Astrocyte (in vitro differentiated cells and primary cell): ENCODE results near the gene TMEM222. TPM values are rescaled to one million over a fixed set of nuclear protein-coding genes. Genes with fewer than 3 reads are reported as not detected.

Experiments
- DNase-seq: peaks from one replicate; pipeline ENCODE4 v3.0.0-alpha.2; 2010; ENCODE audit warnings: low read depth
- FAIRE-seq: peaks from 2 replicates; lab custom pipeline; 2011; peaks lifted over from hg19 to GRCh38; lab: Jason Lieb, UNC
- H2AFZ ChIP-seq: 2 replicates; pipeline ENCODE4 v1.6.0; 2012; ENCODE audit warnings: low read depth, low read length, inconsistent platforms
- H3K27ac ChIP-seq: 2 replicates; pipeline ENCODE4 v1.5.1; 2011; ENCODE audit warnings: low read depth, low read length, inconsistent platforms
- H3K27me3 ChIP-seq: 2 replicates; pipeline ENCODE4 v1.6.0; 2011; ENCODE audit warnings: low read length, inconsistent platforms; ENCODE audit not compliant: insufficient read depth
- H3K36me3 ChIP-seq: 2 replicates; pipeline ENCODE4 v1.5.1; 2011; ENCODE audit warnings: low read length, inconsistent platforms; ENCODE audit not compliant: insufficient read depth
- H3K4me1 ChIP-seq: 2 replicates; pipeline ENCODE4 v1.5.1; 2011; ENCODE audit warnings: low read length, inconsistent platforms; ENCODE audit not compliant: insufficient read depth
- H3K4me2 ChIP-seq: 2 replicates; pipeline ENCODE4 v1.6.0; 2012; ENCODE audit warnings: low read length, inconsistent platforms
- H3K4me3 ChIP-seq: 2 replicates; pipeline ENCODE4 v1.5.1; 2011; ENCODE audit warnings: low read depth, mild to moderate bottlenecking, low read length, inconsistent platforms; ENCODE audit not compliant: insufficient read depth
- H3K79me2 ChIP-seq: 2 replicates; pipeline ENCODE4 v1.6.0; 2012; ENCODE audit warnings: mild to moderate bottlenecking, low read length, inconsistent platforms; ENCODE audit not compliant: insufficient read depth
- H3K9ac ChIP-seq: 2 replicates; pipeline ENCODE4 v1.6.0; 2012; ENCODE audit warnings: mild to moderate bottlenecking, low read length, inconsistent platforms
- H3K9me3 ChIP-seq: 2 replicates; pipeline ENCODE4 v1.5.1; 2012; ENCODE audit warnings: low read depth, mild to moderate bottlenecking, low read length, inconsistent platforms; ENCODE audit not compliant: insufficient read depth
- H4K20me1 ChIP-seq: 2 replicates; pipeline ENCODE4 v1.6.0; 2012; ENCODE audit warnings: low read length, inconsistent platforms; ENCODE audit not compliant: insufficient read depth
- H3K27ac Mint-ChIP-seq: one replicate; pipeline ENCODE4 v1.8.0; 2021; ENCODE audit warnings: mild to moderate bottlenecking, mixed read lengths; ENCODE audit not compliant: unreplicated experiment
- H3K27me3 Mint-ChIP-seq: one replicate; pipeline ENCODE4 v1.8.0; 2021; ENCODE audit warnings: low read depth, mixed read lengths; ENCODE audit not compliant: unreplicated experiment
- H3K36me3 Mint-ChIP-seq: one replicate; pipeline ENCODE4 v1.8.0; 2021; ENCODE audit warnings: low read depth, mixed read lengths; ENCODE audit not compliant: unreplicated experiment
- H3K4me1 Mint-ChIP-seq: one replicate; pipeline ENCODE4 v1.8.0; 2021; ENCODE audit warnings: low read depth, mixed read lengths; ENCODE audit not compliant: unreplicated experiment
- H3K4me3 Mint-ChIP-seq: one replicate; pipeline ENCODE4 v1.8.0; 2021; ENCODE audit warnings: mild to moderate bottlenecking, moderate library complexity, mixed read lengths; ENCODE audit not compliant: unreplicated experiment
- H3K9me3 Mint-ChIP-seq: one replicate; pipeline ENCODE4 v1.8.0; 2021; ENCODE audit warnings: mild to moderate bottlenecking, mixed read lengths; ENCODE audit not compliant: unreplicated experiment
- EZH2 ChIP-seq: IDR thresholded peaks from 2 replicates; pipeline ENCODE4 v1.6.1; 2012; ENCODE audit warnings: mild to moderate bottlenecking, low read length, inconsistent platforms; ENCODE audit not compliant: insufficient read depth
- total RNA-seq: library from RNA; stranded (reverse); gene quantifications from 2 replicates; pipeline ENCODE4 v1.2.1, GENCODE V29; 2021
- TF ChIP-seq, protein P1 (sequence below): IDR thresholded peaks from 2 replicates; pipeline ENCODE4 v1.5.1; 2011; ENCODE audit warnings: low read depth, mild to moderate bottlenecking, inconsistent platforms, low read length, moderate library complexity; ENCODE audit not compliant: insufficient read depth

Gene TMEM222
- total RNA-seq, 1 donor from 2014 or later, result 46.0 TPM

DNA sequence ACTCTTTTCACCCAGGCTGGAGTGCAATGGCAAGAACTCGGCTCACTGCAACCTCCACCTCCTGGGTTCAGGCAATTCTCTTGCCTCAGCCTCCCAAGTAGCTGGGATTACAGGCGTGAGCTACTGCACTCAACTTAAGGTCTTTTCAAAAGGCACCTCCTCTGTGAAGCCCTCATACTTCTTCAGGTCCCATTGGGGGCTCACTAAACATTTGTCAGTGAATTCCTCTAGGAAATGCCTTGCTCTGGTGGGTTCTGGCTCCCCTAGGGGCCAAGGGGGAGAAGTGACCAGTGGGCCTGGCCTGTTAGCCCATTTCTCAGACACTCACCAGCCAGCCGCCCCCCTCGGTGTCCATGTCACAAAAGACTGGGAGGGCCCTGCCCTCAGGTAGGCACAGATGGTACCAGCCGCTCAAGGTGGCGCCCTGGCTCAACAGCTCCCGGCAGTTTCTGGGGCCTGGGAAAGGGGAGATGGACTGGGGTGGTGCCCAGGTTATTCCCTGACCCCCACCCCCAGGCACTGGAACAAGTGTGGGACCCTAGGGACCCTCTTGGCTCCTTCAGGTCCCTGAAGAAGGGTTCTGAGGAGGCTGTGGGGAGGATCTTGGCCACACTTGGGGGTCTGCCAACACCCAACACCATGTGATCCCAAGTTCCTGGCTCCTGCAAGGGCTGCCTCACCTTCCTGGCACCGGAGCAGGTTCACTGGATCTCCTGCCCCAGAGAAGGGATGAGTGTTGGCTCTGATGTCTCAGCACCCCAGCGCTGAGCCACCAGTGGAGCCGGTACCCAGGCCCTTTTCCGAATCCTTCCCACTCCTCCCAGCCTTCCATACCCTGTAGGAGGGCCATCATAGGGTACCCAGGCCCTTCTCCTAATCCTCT lies 51.1 kb downstream of the TMEM222 start:
- H3K27me3 Mint-ChIP-seq, result peaks cover 12% of the 10 kb centered on the region
- DNase-seq, result no peak
- no peaks in the 10 kb centered on the region for H4K20me1 ChIP-seq
- TF ChIP-seq EZH2, result no peak
- TF ChIP-seq, protein P1, sequence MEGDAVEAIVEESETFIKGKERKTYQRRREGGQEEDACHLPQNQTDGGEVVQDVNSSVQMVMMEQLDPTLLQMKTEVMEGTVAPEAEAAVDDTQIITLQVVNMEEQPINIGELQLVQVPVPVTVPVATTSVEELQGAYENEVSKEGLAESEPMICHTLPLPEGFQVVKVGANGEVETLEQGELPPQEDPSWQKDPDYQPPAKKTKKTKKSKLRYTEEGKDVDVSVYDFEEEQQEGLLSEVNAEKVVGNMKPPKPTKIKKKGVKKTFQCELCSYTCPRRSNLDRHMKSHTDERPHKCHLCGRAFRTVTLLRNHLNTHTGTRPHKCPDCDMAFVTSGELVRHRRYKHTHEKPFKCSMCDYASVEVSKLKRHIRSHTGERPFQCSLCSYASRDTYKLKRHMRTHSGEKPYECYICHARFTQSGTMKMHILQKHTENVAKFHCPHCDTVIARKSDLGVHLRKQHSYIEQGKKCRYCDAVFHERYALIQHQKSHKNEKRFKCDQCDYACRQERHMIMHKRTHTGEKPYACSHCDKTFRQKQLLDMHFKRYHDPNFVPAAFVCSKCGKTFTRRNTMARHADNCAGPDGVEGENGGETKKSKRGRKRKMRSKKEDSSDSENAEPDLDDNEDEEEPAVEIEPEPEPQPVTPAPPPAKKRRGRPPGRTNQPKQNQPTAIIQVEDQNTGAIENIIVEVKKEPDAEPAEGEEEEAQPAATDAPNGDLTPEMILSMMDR, result peak; percentile 13
- H3K9me3 ChIP-seq, result no peaks in the 10 kb centered on the region
- H3K27me3 ChIP-seq, result no peaks in the 10 kb centered on the region
- no peak overlapping the region for H3K4me3 ChIP-seq
- no peaks in the 10 kb centered on the region for H3K79me2 ChIP-seq
- no peaks in the 10 kb centered on the region for H3K36me3 ChIP-seq
- no peak overlapping the region for H2AFZ ChIP-seq
- no peaks in the 10 kb centered on the region for H3K4me1 ChIP-seq
- H3K4me3 Mint-ChIP-seq, result no peak overlapping the region
- H3K36me3 Mint-ChIP-seq, result no peaks in the 10 kb centered on the region
- H3K4me1 Mint-ChIP-seq, result no peaks in the 10 kb centered on the region
- no peak overlapping the region for H3K4me2 ChIP-seq
- H3K9me3 Mint-ChIP-seq, result no peaks in the 10 kb centered on the region
- H3K27ac Mint-ChIP-seq, result no peak overlapping the region
- no peak for FAIRE-seq
- no peak overlapping the region for H3K27ac ChIP-seq
- H3K9ac ChIP-seq, result no peak overlapping the region

DNA sequence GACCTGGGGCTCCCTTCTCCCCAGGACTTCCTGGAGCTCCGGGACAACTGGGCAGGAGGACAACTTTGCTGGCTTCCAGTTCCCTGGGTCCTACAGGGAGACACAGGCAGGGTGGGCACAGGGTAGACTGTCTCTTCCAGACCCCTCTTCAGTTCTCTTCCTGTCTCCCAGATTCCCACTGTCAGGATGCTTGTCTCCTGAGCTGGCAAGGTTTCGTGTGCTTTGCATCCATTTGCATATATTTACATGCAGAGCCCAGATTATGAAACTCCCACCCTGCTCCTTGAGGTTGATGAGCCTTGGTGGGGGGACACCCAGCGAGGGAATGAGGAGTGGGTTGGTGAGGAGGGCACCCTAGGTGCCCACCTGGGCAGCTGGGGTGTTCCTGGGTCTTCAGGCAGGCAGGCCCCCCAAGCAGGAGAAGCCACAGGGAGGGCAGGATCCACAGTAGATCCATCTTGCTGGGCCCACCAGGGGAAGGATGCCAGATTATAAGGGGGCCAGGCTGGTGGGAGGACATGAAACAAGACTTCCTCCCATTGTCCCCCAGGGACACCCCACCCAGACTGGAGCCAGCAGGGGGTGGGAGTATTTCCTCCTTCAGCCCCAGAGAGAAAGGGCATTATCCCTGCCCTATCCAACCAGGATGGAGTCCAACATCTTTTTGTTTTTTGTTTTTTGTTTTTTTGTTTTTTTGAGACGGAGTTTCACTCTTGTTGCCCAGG lies 52.6 kb downstream of the TMEM222 start, which contains the start of gene FCN3:
Gene FCN3 (minus strand): TSS at position 463 of the 725 bp plus-strand sequence. CDS start 6 bp downstream, at position 457.
- DNase-seq, result no peak
- no peaks in the 10 kb centered on the region for H3K9me3 ChIP-seq
- FAIRE-seq, result no peak
- H3K4me3 ChIP-seq, result no peak within 1 kb of the TSS
- H4K20me1 ChIP-seq, result no peaks in the 10 kb centered on the region
- Mint-ChIP-seq H3K4me1 (no peaks in the 10 kb centered on the region), H3K27me3 (peaks cover 11% of the 10 kb centered on the region), H3K4me3 (no peak within 1 kb of the TSS), H3K27ac (no peak within 1 kb of the TSS), H3K36me3 (no peaks in the 10 kb centered on the region), H3K9me3 (no peaks in the 10 kb centered on the region)
- no peaks in the 10 kb centered on the region for H3K79me2 ChIP-seq
- H3K4me1 ChIP-seq, result no peaks in the 10 kb centered on the region
- H3K27me3 ChIP-seq, result no peaks in the 10 kb centered on the region
- TF ChIP-seq, protein P1, result no peak
- no peak for TF ChIP-seq EZH2
- no peak within 1 kb of the TSS for H3K27ac ChIP-seq
- no peaks in the 10 kb centered on the region for H3K36me3 ChIP-seq
- no peak within 1 kb of the TSS for H3K4me2 ChIP-seq
- no peak within 1 kb of the TSS for H3K9ac ChIP-seq
- no peak within 1 kb of the TSS for H2AFZ ChIP-seq
